Stimulated activated CD4-positive, alpha-beta T cell treated with anti-CD3 and anti-CD28 coated beads, Interleukin-1b, Interleukin-23, amount 100 ng/mL, for 1 hour (primary cell): ENCODE data around the gene WBP1L.
"Not testable (repeated sequence)": the region's sequence is repeated elsewhere in the genome, so short reads cannot be mapped to it uniquely, and the experiment has no call there.

Source experiments
- DNase-seq, 2 donors: peaks; one replicate each; pipeline ENCODE4 v3.0.0-alpha.2; 2020; ENCODE audit warnings: low read depth in 2 of 2

The WBP1L gene

DNA sequence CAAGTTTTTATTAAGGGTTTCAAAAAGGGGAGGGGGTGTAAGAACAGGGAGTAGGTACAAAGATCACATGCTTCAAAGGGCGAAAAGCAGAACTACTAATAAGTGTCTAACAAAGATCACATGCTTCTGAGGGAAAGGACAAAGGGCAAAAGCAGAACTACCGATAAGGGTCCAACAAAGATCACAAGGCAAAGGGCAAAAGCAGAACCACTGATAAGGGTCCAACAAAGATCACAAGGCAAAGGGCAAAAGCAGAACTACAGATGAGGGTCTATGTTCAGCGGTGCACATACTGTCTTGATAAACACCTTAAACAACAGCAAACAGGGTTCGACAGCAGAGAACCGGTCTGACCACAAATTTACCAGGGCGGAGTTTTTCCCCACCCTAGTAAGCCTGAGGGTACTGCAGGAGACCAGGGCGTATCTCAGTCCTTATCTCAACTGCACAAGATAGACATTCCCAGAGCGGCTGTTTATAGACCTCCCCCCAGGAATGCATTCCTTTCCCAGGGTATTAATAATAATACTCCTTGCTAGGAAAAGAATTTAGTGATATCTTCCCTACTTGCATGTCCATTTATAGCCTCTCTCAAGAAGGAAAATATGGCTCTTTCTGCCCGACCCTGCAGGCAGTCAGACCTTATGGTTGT, 94.7 kb downstream of the WBP1L start:
- DNase-seq: not testable (repeated sequence)

DNA sequence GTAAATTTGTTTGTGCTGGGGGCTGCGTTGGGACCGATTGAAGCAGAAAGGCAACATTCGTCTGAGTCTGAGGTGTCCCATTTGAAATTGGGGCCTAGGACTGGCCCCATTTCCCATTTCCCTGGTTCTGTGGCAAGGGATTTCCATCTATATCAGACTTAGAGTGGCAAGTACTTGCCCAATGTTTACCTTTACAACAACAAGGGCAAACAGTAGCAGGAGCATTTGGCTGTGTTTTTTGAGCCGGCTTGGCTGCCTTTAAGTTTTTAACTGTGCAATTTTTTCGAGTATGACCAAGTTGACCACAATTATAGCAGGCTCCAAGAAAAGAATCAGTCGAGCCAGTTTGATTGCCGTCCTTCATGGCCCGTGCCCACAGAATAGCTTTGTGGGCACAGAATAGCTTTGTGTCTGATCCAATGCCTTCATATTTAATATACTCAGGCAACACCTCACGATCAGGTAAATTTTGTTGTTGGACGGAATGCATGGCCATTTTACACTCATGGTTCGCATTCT, 98.1 kb downstream of the WBP1L start:
- DNase-seq: no peak

DNA sequence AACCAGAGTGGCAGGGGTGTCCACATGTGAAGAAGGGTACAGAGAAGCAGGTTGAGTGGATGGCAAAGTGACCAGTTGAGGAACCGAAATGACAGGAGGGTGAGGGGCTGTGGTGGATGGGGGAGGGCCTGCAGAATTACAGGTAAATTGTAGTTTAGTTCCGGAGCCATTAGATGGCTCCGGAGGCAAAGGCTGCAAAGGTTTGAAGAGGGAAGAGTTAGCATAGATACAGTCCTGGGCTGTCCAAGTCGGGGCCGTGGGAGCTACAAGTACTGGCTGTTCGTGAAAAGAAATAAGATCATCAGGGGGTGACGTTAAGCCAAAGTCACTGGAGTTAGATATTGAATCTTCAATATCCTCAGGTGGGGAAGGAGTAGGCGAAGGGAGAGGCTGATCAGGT, 99.4 kb downstream of the WBP1L start:
- DNase-seq: not testable (repeated sequence)

DNA sequence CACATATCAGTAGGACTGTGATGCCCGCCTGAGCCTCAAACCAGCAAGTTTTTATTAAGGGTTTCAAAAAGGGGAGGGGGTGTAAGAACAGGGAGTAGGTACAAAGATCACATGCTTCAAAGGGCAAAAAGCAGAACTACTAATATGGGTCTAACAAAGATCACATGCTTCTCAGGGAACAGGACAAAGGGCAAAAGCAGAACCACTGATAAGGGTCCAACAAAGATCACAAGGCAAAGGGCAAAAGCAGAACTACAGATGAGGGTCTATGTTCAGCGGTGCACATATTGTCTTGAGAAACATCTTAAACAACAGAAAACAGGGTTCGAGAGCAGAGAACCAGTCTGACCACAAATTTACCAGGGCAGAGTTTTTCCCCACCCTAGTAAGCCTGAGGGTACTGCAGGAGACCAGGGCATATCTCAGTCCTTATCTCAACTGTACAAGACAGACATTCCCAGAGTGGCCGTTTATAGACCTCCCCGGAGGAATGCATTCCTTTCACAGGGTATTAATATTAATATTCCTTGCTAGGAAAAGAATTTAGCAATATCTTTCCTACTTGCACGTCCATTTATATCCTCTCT, 100.5 kb downstream of the WBP1L start:
- not testable (repeated sequence) for DNase-seq

DNA sequence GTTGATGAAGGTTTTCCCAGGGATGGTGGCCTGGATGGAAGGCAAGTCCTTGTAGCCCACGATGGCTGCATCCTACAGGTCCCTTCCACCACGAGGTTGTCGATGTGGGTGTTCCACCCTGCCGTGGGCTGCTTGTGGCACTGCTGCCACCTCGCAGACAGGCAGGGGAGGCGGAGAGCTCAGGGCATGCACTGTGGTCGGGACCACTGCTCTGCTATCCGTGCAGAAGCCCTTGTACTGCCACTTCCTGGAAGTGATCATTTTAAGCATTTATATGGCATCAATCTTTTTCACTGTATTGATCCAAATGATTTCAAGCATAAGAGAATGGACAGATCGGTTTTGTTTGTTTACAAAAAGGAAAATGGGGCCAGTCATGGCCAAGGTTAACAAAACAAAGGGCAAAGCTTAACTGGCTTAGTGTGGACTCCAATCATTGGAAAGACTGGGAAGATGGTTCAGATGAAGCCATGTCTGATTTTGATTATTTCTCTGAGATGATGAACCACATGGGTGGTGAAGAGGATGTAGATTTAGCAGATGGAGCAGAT, 101.7 kb downstream of the WBP1L start:
- no peak for DNase-seq

DNA sequence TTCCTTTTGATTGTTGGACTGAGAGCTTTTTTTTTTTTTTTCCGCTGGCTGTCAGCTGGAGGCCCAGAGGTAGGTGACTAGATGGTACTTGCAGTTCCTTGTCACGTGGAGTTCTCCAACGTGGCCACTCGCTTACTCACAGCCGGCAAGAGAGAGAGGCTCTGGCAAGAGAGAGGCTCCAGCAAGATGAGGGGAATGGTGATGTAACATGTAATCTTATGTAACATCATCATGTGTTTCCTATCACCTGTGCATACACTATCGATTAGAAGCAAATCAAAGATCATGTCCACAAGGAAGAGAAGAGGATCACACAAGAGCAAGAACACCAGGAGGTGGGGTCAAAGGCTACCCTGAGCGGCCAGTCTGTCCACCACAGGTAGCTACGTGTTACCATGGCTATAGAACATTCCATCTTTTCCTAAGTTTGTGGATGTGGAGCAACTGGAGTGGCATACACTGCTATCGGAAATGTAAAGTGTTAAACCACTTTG, 106.3 kb downstream of the WBP1L start:
- DNase-seq: no peak

DNA sequence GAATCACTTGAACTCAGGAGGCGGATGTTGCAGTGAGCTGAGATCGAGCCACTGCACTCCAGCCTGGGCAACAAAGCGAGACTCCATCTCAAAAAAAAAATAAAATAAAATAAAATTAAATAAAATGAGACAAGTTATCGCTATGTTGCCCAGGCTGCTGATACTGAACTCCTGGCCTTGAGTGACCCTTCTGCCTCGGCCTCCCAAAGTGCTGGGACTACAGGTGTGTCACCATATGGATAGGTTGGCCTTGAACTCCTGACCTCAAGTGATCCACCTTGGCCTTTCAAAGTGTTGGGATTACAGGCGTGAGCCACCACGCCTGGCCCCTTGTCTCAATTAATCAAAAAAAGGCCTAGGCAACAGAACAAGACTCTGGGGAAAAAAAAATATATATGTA, 109.5 kb downstream of the WBP1L start:
- DNase-seq: not testable (repeated sequence)

DNA sequence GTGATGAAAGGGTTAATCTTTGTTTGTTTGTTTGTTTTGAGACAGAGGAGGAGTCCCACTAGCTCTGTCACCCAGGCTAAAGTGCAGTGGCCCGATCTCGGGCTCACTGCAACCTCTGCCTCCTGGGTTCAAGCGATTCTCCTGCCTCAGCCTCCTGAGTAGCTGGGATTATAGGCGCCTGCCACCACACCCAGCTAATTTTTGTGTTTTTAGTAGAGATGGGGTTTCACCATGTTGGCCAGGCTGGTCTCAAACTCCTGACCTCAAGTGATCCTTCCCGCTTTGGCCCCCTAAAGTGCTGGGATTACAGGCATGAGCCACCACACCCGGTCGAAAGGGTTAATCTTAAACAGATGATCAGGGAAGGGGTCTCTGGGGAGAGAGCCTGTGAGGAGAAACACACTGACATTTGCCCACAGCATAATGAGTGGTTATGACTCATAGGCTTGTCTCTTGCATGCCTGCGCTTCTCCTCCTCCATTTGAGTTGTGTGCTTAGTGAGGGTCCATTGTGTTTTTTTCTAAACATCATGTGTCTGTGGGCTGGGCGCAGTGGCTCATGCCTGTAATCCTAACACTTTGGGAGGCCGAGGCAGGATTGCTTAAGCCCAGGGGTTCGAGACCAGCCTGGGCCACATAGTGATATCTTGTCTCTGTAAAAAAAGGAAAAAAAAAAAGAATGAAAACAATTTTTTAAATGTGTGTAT, 112.1 kb downstream of the WBP1L start:
- DNase-seq: not testable (repeated sequence)

DNA sequence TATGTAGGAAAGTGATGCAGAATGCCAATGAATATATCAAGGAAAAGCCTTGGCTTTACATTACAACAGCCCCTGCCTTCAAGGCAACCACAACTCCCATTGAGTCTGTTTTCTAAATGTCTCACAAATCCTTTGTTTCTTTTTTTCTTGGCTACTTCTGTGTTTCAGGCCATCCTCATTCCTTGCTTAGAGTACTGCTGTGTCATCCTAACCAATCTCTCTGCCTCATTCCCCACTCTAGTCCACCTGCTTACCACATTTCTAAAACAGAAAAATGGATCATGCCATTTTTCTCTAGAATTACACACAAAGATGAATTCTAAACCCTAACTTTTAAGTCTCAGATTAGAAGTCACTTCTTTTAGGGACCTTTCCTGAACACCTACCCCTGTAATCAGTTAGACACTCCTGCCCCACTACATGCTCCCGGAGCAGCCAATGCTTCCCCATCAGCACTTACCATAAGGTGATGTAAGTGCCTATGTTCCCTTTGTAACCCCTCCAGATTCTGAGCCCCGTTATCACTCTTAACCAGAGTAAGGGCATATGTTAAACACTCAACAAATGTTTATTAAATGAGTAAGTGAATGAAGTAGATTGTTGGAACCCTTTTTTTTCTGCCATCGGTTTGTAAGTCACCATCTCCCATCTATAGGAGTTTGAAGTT, 113.1 kb downstream of the WBP1L start:
- no peak for DNase-seq

DNA sequence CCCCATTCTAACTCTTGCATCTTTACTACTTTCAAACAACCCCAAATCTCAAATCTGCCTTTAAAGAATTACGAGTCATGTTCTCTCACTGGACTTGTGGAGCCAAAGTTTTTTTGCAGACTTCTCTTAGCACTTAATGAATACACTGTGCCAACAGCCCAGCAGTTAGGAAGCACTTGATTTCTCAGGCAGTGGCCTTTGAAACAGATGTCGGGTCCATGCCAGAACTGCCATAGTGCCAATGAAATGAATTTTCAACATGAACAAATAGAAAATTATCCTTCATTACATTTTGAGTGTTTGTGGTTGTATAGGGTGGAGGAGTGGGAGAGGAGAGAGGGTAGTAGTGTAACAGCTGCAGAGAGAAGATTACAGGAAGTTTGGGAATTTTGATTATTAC, 116.2 kb downstream of the WBP1L start:
- DNase-seq: no peak

DNA sequence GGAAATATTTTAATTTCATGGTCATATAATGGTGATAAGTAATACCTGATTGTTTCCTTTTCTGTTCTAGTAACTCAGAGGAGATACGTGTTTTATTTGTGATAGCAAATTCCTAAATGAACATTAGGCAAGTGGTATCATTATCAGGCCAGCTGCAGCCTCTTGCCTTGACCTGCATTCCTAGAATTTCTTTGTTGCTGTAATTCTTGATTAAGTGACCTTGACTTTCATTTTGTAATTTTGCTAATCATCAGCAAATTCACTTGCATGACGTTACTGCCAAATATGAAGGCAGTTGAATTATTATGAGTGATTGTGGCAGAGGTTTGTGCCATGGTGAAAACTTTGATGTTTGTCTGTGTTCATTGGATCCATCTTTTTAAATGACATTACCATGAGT, 119.9 kb downstream of the WBP1L start:
- no peak for DNase-seq

DNA sequence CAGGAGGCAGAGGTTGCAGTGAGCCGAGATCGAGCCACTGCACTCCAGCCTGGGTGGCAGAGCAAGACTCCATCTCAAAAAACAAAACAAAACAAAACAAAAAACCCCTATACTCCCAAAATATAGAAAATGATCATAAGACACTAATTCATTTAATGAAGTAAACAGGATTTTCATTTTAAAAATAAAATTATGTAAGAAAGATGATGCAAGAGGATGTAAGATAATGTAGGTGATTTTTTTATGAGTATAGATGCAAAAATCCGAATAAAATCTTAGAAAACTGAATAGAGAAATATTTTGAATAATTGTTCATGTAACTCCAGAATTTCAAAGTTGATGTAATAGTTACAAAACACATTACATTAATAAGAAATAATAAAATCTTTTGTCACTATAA, 121.9 kb downstream of the WBP1L start:
- no peak for DNase-seq
